Osteocyte (in vitro differentiated cells): Measurements from ENCODE around the gene CASP2. TPM values are rescaled to one million over a fixed set of nuclear protein-coding genes. Genes with fewer than 3 reads are reported as not detected.

Experiments
- DNase-seq: peaks from one replicate; pipeline ENCODE4 v3.0.0; 2021; ENCODE audit warnings: mixed read lengths; ENCODE audit not compliant: unreplicated experiment; ENCODE audit errors: extremely low spot score
- H3K27ac Mint-ChIP-seq: one replicate; pipeline ENCODE4 v1.8.0; 2021; ENCODE audit warnings: mild to moderate bottlenecking, mixed read lengths; ENCODE audit not compliant: unreplicated experiment
- H3K27me3 Mint-ChIP-seq: one replicate; pipeline ENCODE4 v1.8.0; 2021; ENCODE audit warnings: mixed read lengths; ENCODE audit not compliant: unreplicated experiment
- H3K36me3 Mint-ChIP-seq: one replicate; pipeline ENCODE4 v1.8.0; 2021; ENCODE audit warnings: mixed read lengths; ENCODE audit not compliant: unreplicated experiment
- H3K4me1 Mint-ChIP-seq: one replicate; pipeline ENCODE4 v1.8.0; 2021; ENCODE audit warnings: mixed read lengths; ENCODE audit not compliant: unreplicated experiment
- H3K4me3 Mint-ChIP-seq: one replicate; pipeline ENCODE4 v1.8.0; 2021; ENCODE audit warnings: mild to moderate bottlenecking, moderate library complexity, mixed read lengths; ENCODE audit not compliant: unreplicated experiment
- H3K9me3 Mint-ChIP-seq: one replicate; pipeline ENCODE4 v1.8.0; 2021; ENCODE audit warnings: mixed read lengths; ENCODE audit not compliant: unreplicated experiment
- CTCF ChIP-seq: fragments of 200-600 bp; sonication (generic); IDR thresholded peaks from 2 replicates; pipeline ENCODE4 v1.5.0; 2021; ENCODE audit warnings: antibody characterized with exemption, mild to moderate bottlenecking, moderate library complexity
- total RNA-seq: library from RNA; stranded (reverse); gene quantifications from 2 replicates; pipeline ENCODE4 v1.2.1, GENCODE V29; 2021

The CASP2 gene
- total RNA-seq, 1 donor from 2014 or later = 47.5 TPM

GRCh38 chr7:143320620-143321019 lies 32.5 kb downstream of the CASP2 start:
- no peak for DNase-seq
- Mint-ChIP-seq H3K27me3 (no peaks in the 10 kb centered on the region), H3K27ac (no peak overlapping the region), H3K36me3 (no peaks in the 10 kb centered on the region), H3K9me3 (no peaks in the 10 kb centered on the region), H3K4me1 (peaks cover 53% of the 10 kb centered on the region), H3K4me3 (no peak overlapping the region)
- TF ChIP-seq CTCF = no peak

GRCh38 chr7:143321242-143321641 lies 33.1 kb downstream of the CASP2 start:
- Mint-ChIP-seq H3K4me3 (no peak overlapping the region), H3K9me3 (no peaks in the 10 kb centered on the region), H3K36me3 (no peaks in the 10 kb centered on the region), H3K27me3 (no peaks in the 10 kb centered on the region), H3K27ac (no peak overlapping the region), H3K4me1 (peaks cover 53% of the 10 kb centered on the region)
- no peak for TF ChIP-seq CTCF
- DNase-seq = no peak

- DNase-seq = no peak
- no peaks in the 10 kb centered on the region for H3K9me3 Mint-ChIP-seq
- peaks cover 50% of the 10 kb centered on the region for H3K4me1 Mint-ChIP-seq
- no peak overlapping the region for H3K27ac Mint-ChIP-seq
- H3K27me3 Mint-ChIP-seq = no peaks in the 10 kb centered on the region
- no peak for TF ChIP-seq CTCF
- H3K36me3 Mint-ChIP-seq = no peaks in the 10 kb centered on the region
- no peak overlapping the region for H3K4me3 Mint-ChIP-seq
These were observed 33.6 kb downstream of the CASP2 start for GRCh38 chr7:143321734-143322133.

GRCh38 chr7:143322760-143323633 lies 34.8 kb downstream of the CASP2 start:
- TF ChIP-seq CTCF = no peak
- Mint-ChIP-seq H3K36me3 (no peaks in the 10 kb centered on the region), H3K4me3 (no peak overlapping the region), H3K4me1 (peaks cover 40% of the 10 kb centered on the region), H3K27ac (peak overlapping the region; percentile 79), H3K9me3 (no peaks in the 10 kb centered on the region), H3K27me3 (no peaks in the 10 kb centered on the region)
- no peak for DNase-seq

- Mint-ChIP-seq H3K4me3 (no peak overlapping the region), H3K9me3 (no peaks in the 10 kb centered on the region), H3K27me3 (no peaks in the 10 kb centered on the region), H3K36me3 (no peaks in the 10 kb centered on the region), H3K27ac (no peak overlapping the region), H3K4me1 (peaks cover 35% of the 10 kb centered on the region)
- no peak for DNase-seq
- TF ChIP-seq CTCF = no peak
These were observed 35.5 kb downstream of the CASP2 start for GRCh38 chr7:143323653-143324052.
